ENCODE data around the gene SLC7A6. TPM values are rescaled to one million over a fixed set of nuclear protein-coding genes. Genes with fewer than 3 reads are reported as not detected.
A peak's percentile ranks its signal among the peaks of the same experiment; 100 is the strongest.

Gene SLC7A6
- total RNA-seq, 1 experiment from 2014 or later: 28.5 TPM

DNA sequence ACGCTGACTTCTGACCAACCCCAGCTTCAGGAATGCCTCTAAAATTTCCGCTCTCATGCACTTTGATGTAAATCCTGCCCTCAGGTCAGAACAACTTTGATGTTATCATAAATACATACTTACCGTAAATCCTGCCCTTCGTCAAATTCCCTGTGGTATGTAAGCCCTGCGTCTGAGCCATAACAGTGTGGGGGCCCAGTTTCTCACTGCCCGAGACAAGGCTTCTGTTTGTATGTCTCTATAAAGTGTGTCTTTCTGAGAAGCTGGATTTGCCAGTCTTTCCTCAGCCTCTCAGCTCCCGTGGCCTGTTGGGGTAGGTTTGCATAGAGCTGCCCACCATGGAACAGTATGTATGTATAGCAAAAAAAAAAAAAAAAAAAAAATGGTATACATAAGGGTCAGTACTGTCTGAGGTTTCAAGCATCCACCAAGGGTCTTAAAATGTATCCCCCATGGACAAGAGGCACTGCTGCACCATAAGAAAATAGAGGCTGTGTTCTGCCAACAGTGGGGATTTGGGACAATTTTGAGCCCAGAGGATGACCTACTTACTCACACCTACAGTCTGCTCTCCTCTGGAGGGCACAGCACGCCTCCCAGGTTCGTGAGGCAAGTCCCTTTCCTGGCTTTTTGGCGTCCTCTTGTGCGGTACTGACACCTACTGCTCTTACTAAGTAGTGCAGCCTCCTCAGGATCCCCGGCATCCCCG is 64.0 kb downstream of the SLC7A6 start:
- peak; percentile 72 for DNase-seq (ENCODE audit: low read depth, low spot score)
- Histone ChIP-seq H3K36me3 (ENCODE audit: control insufficient read depth in 1 of 2, insufficient read depth in 2 of 2, low read length in 2 of 2) (peaks cover 5 to 10% of the 10 kb centered on the region in 2 experiments; a peak in 3 of 4 replicates), H3K27ac (ENCODE audit: low read depth, low read length) (no peak overlapping the region), H3K9me3 (ENCODE audit: control insufficient read depth in 1 of 2, insufficient read depth in 1 of 2, low read depth in 1 of 2, low read length in 2 of 2) (no peaks in the 10 kb centered on the region), H3K9ac (ENCODE audit: low read length) (no peak overlapping the region), H3K4me2 (ENCODE audit: low read length) (no peak overlapping the region), H2AFZ (ENCODE audit: low read depth, low read length, poor library complexity, severe bottlenecking) (no peak overlapping the region), H3K27me3 (ENCODE audit: insufficient read depth, low read length) (no peaks in the 10 kb centered on the region), H3K79me2 (ENCODE audit: insufficient read depth, low read length) (no peaks in the 10 kb centered on the region), H3K9me2 (ENCODE audit: insufficient read depth) (no peaks in the 10 kb centered on the region), H3K4me1 (ENCODE audit: control insufficient read depth in 1 of 2, insufficient read depth in 2 of 2, low read length in 2 of 2) (peaks cover 6 to 7% of the 10 kb centered on the region in 2 experiments; a peak in 3 of 4 replicates), H3K4me3 (replicated peaks in 1 of 2; ENCODE audit: low read depth in 1 of 2, low read length in 2 of 2) (no peak overlapping the region), H4K20me1 (ENCODE audit: insufficient read depth) (no peaks in the 10 kb centered on the region)
- intact Hi-C loops (cut with micrococcal nuclease): loop anchor here (1.0 kb wide), 2 partner anchors 67 to 88 kb away; no protein-coding TSS in a partner anchor
- ChIA-PET CTCF (interaction anchor here (4.4 kb wide), 1 partner anchor 66 kb away, joined by 54 read pairs; the partner anchor contains the start of gene SLC7A6), RAD21 (ENCODE audit: low non-redundant PET in 1 of 2, low total read pairs in 2 of 2, uncharacterized antibody in 2 of 2, unreplicated experiment in 2 of 2) (interaction anchor here (0.7 to 1.3 kb wide), 2 partner anchors 64 to 67 kb away, joined by 3 to 4 read pairs; partner anchors contain the start of gene SLC7A6 (in 1 of the 2)), POLR2A (interaction anchor here (0.9 to 1.2 kb wide), 3 partner anchors 9 to 64 kb away, joined by 3 read pairs; partner anchors contain the start of gene SLC7A6)
- no TSS peak for BruUV-seq (replicated peaks)
- ATAC-seq: peak; percentile 98
- TF ChIP-seq ELF1 (IDR thresholded peaks at IDR 0.05; ENCODE audit: borderline replicate concordance, low read depth) (no peak), CEBPB (IDR thresholded peaks at IDR 0.05; ENCODE audit: low read depth) (no peak), CTCF (IDR thresholded peaks at IDR 0.05 in 2 of 3, conservative IDR thresholded peaks at IDR 0.05 in 1 of 3; ENCODE audit: borderline replicate concordance in 1 of 3, insufficient read depth in 1 of 3, low read depth in 2 of 3, low read length in 2 of 3) (peak; percentile 92 to 94 (median 94)), RAD21 (IDR thresholded peaks at IDR 0.05; ENCODE audit: low read depth) (peak; percentile 96), SIN3A (IDR thresholded peaks at IDR 0.05; ENCODE audit: low read depth) (no peak), POLR2AphosphoS5 (IDR thresholded peaks at IDR 0.05; ENCODE audit: low read depth, low read length) (no peak), SP1 (IDR thresholded peaks at IDR 0.05; ENCODE audit: low read depth) (no peak)
- TF ChIP-seq, protein P1, sequence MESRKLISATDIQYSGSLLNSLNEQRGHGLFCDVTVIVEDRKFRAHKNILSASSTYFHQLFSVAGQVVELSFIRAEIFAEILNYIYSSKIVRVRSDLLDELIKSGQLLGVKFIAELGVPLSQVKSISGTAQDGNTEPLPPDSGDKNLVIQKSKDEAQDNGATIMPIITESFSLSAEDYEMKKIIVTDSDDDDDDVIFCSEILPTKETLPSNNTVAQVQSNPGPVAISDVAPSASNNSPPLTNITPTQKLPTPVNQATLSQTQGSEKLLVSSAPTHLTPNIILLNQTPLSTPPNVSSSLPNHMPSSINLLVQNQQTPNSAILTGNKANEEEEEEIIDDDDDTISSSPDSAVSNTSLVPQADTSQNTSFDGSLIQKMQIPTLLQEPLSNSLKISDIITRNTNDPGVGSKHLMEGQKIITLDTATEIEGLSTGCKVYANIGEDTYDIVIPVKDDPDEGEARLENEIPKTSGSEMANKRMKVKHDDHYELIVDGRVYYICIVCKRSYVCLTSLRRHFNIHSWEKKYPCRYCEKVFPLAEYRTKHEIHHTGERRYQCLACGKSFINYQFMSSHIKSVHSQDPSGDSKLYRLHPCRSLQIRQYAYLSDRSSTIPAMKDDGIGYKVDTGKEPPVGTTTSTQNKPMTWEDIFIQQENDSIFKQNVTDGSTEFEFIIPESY (IDR thresholded peaks at IDR 0.05; ENCODE audit: extremely low read depth, insufficient replicate concordance, low read length): no peak

All from HCT116 (cell line).